Lower lobe of right lung (tissue), 2 donors: Measurements from ENCODE around the gene RPAP2. TPM values are rescaled to one million over a fixed set of nuclear protein-coding genes. Genes with fewer than 3 reads are reported as not detected.
"Not testable (repeated sequence)": the region's sequence is repeated elsewhere in the genome, so short reads cannot be mapped to it uniquely, and the experiment has no call there.

ENCODE experiments used
- ATAC-seq, 2 donors: fragments of 200-7000 bp; cut with Tn5 transposase; one replicate each; pipeline ENCODE4 v1.9.1; 2020 to 2022; ENCODE audit warnings: mild to moderate bottlenecking in 2 of 2, moderate library complexity in 2 of 2
- DNase-seq: peaks from one replicate; pipeline ENCODE4 v3.0.0-alpha.2; 2020
- H3K27ac ChIP-seq: fragments of 200-600 bp; one replicate; pipeline ENCODE4 v1.8.0; 2022
- H3K27me3 ChIP-seq: fragments of 200-600 bp; one replicate; pipeline ENCODE4 v1.8.0; 2022; ENCODE audit warnings: low read depth
- H3K36me3 ChIP-seq: fragments of 200-600 bp; one replicate; pipeline ENCODE4 v1.8.0; 2022; ENCODE audit warnings: mild to moderate bottlenecking
- H3K4me1 ChIP-seq: fragments of 200-600 bp; one replicate; pipeline ENCODE4 v1.8.0; 2022
- H3K4me3 ChIP-seq: fragments of 200-600 bp; one replicate; pipeline ENCODE4 v1.8.0; 2022; ENCODE audit warnings: mild to moderate bottlenecking
- H3K9me3 ChIP-seq: fragments of 200-600 bp; one replicate; pipeline ENCODE4 v1.8.0; 2022
- intact Hi-C: fragments of 100-400 bp; cut with DNase I; formaldehyde crosslinking; loops from one replicate; pipeline ENCODE4 v1.11.0; 2022
- total RNA-seq: library from RNA; stranded (reverse); fragmentation: NEBNext Ultra II Directional; extraction: Animal tissue kit (Norgen Biotek cat#: 25700); gene quantifications from one replicate; pipeline ENCODE4 v1.2.1, GENCODE V29; 2021
- TF ChIP-seq, protein P1 (sequence below): fragments of 200-600 bp; IDR thresholded peaks from one replicate; pipeline ENCODE4 v1.8.0; 2022; ENCODE audit warnings: antibody characterized with exemption, mild to moderate bottlenecking
- donor health status: DM: no; HTN: yes; CAD: no; lungs with severe emphysema.

The RPAP2 gene
- total RNA-seq, 1 donor from 2014 or later = 20.0 TPM

DNA sequence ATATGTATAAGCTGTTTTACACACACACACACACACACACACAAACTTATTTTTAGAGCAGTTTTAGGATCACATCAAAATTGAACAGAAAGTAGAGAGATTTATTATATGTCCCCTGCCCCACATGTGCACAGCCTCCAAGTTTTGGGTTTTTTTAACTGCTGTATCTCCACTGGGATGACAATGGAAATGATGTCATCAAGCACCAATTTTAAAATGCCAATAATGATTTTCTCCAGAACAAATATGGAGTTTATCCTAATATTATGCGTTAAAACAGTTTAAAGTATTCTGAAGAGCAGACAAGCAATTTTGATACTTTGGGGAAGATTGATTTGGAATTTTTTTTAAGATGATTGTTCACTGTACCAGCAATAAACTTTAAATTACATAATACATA, 131.2 kb downstream of the RPAP2 start:
- no peaks in the 10 kb centered on the region for H3K9me3 ChIP-seq
- intact Hi-C loops = no loop called here
- DNase-seq (no peak), ATAC-seq (no peak)
- no peak overlapping the region for H3K27ac ChIP-seq
- H3K4me1 ChIP-seq = no peaks in the 10 kb centered on the region
- TF ChIP-seq, protein P1, sequence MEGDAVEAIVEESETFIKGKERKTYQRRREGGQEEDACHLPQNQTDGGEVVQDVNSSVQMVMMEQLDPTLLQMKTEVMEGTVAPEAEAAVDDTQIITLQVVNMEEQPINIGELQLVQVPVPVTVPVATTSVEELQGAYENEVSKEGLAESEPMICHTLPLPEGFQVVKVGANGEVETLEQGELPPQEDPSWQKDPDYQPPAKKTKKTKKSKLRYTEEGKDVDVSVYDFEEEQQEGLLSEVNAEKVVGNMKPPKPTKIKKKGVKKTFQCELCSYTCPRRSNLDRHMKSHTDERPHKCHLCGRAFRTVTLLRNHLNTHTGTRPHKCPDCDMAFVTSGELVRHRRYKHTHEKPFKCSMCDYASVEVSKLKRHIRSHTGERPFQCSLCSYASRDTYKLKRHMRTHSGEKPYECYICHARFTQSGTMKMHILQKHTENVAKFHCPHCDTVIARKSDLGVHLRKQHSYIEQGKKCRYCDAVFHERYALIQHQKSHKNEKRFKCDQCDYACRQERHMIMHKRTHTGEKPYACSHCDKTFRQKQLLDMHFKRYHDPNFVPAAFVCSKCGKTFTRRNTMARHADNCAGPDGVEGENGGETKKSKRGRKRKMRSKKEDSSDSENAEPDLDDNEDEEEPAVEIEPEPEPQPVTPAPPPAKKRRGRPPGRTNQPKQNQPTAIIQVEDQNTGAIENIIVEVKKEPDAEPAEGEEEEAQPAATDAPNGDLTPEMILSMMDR = no peak
- no peak overlapping the region for H3K4me3 ChIP-seq
- no peaks in the 10 kb centered on the region for H3K36me3 ChIP-seq
- no peaks in the 10 kb centered on the region for H3K27me3 ChIP-seq

DNA sequence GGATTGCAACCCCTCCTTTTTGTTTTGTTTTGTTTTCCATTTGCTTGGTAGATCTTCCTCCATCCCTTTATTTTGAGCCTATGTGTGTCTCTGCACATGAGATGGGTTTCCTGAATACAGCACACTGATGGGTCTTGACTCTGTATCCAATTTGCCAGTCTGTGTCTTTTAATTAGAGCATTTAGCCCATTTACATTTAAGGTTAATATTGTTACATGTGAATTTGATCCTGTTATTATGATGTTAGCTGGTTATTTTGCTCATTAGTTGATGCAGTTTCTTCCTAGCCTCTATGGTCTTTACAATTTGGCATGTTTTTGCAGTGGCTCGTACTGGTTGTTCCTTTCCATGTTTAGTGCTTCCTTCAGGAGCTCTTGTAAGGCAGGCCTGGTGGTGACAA, 135.7 kb downstream of the RPAP2 start:
- ATAC-seq, DNase-seq, H3K27ac ChIP-seq: not testable (repeated sequence)

DNA sequence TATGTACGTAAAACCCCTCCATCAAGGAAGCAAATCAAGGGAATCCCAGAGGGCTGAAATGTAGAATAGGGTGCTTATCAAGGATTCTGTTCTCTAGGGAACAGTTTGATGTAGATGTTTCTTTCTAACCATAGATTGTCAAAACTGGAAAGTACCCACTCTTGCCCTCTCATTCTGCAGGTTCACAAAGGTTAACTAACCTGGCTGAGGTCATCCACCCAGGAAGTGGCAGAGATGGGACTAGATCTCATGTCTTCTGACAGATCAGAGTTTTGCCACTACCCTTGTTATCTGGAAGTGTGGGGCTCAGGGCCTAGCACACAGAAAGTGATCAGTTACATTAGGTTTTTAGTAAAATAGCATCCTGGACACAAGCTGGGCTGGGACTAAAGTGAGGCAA, 140.4 kb downstream of the RPAP2 start:
- Histone ChIP-seq H3K4me1 (no peaks in the 10 kb centered on the region), H3K36me3 (no peaks in the 10 kb centered on the region), H3K9me3 (no peaks in the 10 kb centered on the region), H3K4me3 (no peak overlapping the region), H3K27me3 (no peaks in the 10 kb centered on the region), H3K27ac (no peak overlapping the region)
- intact Hi-C loops = no loop called here
- TF ChIP-seq, protein P1 = no peak
- no peak for DNase-seq
- no peak for ATAC-seq

More for the DNA sequence above, 135.7 kb downstream of the RPAP2 start:
- H3K4me3 ChIP-seq, H3K27me3 ChIP-seq, H3K36me3 ChIP-seq, intact Hi-C loops, H3K9me3 ChIP-seq, H3K4me1 ChIP-seq: not testable (repeated sequence)

DNA sequence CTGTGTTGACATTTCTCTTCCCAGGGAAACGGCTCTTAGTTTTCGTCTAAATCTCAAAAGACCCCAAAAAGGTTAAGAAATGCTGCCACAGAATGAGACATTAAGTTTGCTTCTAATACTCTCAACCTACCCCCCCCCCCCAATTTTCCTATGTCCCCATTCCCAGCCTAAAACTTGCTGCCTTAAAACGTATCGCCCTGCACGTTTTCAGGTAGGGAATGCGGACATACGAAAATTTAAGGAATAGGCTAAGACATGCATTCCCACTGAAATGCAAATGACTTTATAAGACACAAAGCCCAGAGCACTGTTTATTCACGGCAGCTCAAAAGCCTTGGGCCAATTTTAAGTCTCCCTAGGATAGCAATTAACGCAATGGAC, 142.4 kb downstream of the RPAP2 start:
- H3K36me3 ChIP-seq = no peaks in the 10 kb centered on the region
- H3K27me3 ChIP-seq = no peaks in the 10 kb centered on the region
- DNase-seq (no peak), ATAC-seq (no peak)
- H3K4me3 ChIP-seq = no peak overlapping the region
- H3K9me3 ChIP-seq = no peaks in the 10 kb centered on the region
- H3K27ac ChIP-seq = no peak overlapping the region
- intact Hi-C loops = no loop called here
- TF ChIP-seq, protein P1 = no peak
- H3K4me1 ChIP-seq = no peaks in the 10 kb centered on the region

DNA sequence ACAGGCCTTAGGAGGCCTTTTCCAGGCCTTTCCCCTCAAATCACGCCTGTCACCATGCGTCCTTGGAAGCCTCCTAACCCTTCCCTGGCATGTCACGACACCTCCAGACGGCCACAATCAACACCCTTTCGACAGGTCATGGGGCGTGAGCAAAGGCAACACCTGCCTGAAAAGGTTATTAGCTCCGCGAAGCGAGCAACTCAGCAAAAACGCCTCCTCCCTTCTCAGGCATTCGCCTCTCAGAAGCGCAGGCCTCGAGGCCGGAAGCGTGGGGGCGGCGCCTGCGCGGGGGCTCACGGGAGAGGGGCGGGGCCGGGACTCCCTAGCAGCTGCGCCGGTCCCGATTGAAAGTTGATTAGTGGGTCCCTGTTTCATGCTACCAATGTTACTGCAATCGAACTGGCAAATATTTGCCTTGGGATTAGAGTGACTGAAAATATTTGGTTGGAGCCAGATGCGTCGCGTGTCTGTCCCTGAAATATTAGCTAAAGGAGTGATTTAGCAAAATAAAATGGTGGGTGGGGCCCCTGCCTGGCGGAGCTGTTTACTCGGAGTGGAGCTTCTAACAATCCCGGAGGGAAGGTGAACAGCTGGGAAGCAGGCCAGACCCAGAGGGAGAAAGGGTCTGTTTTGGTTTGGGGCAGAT, 143.0 kb downstream of the RPAP2 start:
- no peak overlapping the region for H3K27ac ChIP-seq
- no peak overlapping the region for H3K4me3 ChIP-seq
- intact Hi-C loops = no loop called here
- H3K27me3 ChIP-seq = no peaks in the 10 kb centered on the region
- no peaks in the 10 kb centered on the region for H3K9me3 ChIP-seq
- ATAC-seq = peak in 1 of 2 donors; percentile 32
- no peak for DNase-seq
- no peaks in the 10 kb centered on the region for H3K36me3 ChIP-seq
- TF ChIP-seq, protein P1 = no peak
- no peaks in the 10 kb centered on the region for H3K4me1 ChIP-seq

DNA sequence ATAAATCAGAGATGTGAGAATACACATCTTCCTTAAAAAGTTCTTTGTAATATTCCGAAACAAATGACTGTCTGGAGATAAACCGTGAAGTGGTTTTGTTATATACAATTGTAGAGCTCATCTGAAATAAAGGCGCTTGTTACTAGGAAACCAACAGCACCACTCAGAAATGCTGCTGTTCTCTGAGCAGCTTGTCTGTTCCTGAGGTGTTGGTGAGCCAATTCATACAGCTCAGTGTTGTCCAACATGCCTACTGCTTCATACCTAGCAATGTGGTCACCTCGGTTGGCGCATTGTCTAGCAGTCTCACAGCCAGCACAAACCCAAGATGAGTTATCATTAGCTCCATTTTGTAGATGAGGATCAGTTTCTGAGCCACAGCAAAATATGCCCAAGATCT, 143.5 kb downstream of the RPAP2 start:
- DNase-seq = no peak
- H3K4me3 ChIP-seq = no peak overlapping the region
- H3K36me3 ChIP-seq = no peaks in the 10 kb centered on the region
- H3K4me1 ChIP-seq = no peaks in the 10 kb centered on the region
- H3K9me3 ChIP-seq = no peaks in the 10 kb centered on the region
- intact Hi-C loops = no loop called here
- TF ChIP-seq, protein P1 = no peak
- H3K27ac ChIP-seq = no peak overlapping the region
- H3K27me3 ChIP-seq = no peaks in the 10 kb centered on the region
- ATAC-seq = no peak
